ENCODE measurements around the gene SIMC1.

Gene SIMC1

GRCh38 chr5:176368726-176369125 lies 130.5 kb downstream of the SIMC1 start:
- no peak for TF ChIP-seq GATA1 (IDR thresholded peaks at IDR 0.05; ENCODE audit: low read depth, low read length)
- TF ChIP-seq POLR2A (IDR thresholded peaks at IDR 0.05; ENCODE audit: low read length) = no peak
- no peak for DNase-seq

GRCh38 chr5:176369934-176370711 lies 131.9 kb downstream of the SIMC1 start:
- no peak for DNase-seq
- no peak for TF ChIP-seq GATA1 (IDR thresholded peaks at IDR 0.05; ENCODE audit: low read depth, low read length)
- no peak for TF ChIP-seq POLR2A (IDR thresholded peaks at IDR 0.05; ENCODE audit: low read length)

GRCh38 chr5:176371621-176372539 lies 133.7 kb downstream of the SIMC1 start:
- no peak for TF ChIP-seq POLR2A (IDR thresholded peaks at IDR 0.05; ENCODE audit: low read length)
- no peak for TF ChIP-seq GATA1 (IDR thresholded peaks at IDR 0.05; ENCODE audit: low read depth, low read length)
- no peak for DNase-seq

- no peak for DNase-seq
- no peak for TF ChIP-seq POLR2A (IDR thresholded peaks at IDR 0.05; ENCODE audit: low read length)
- TF ChIP-seq GATA1 (IDR thresholded peaks at IDR 0.05; ENCODE audit: low read depth, low read length) = no peak
These were observed 135.0 kb downstream of the SIMC1 start for GRCh38 chr5:176373100-176373818.

- no peak for TF ChIP-seq POLR2A (IDR thresholded peaks at IDR 0.05; ENCODE audit: low read length)
- no peak for DNase-seq
These were observed 141.7 kb downstream of the SIMC1 start for GRCh38 chr5:176379881-176380280.

GRCh38 chr5:176381423-176381822 lies 143.2 kb downstream of the SIMC1 start:
- no peak for TF ChIP-seq POLR2A (IDR thresholded peaks at IDR 0.05; ENCODE audit: low read length)
- TF ChIP-seq GATA1 (IDR thresholded peaks at IDR 0.05; ENCODE audit: low read depth, low read length) = no peak
- no peak for DNase-seq

- no peak for TF ChIP-seq POLR2A (IDR thresholded peaks at IDR 0.05; ENCODE audit: low read length)
- TF ChIP-seq GATA1 (IDR thresholded peaks at IDR 0.05; ENCODE audit: low read depth, low read length) = no peak
- no peak for DNase-seq
These were observed 143.8 kb downstream of the SIMC1 start for GRCh38 chr5:176381979-176382378.

- DNase-seq = no peak
- TF ChIP-seq GATA1 (IDR thresholded peaks at IDR 0.05; ENCODE audit: low read depth, low read length) (no peak), POLR2A (IDR thresholded peaks at IDR 0.05; ENCODE audit: low read length) (no peak)
These were observed 144.5 kb downstream of the SIMC1 start for GRCh38 chr5:176382721-176383120.

GRCh38 chr5:176383248-176383905 lies 145.2 kb downstream of the SIMC1 start:
- DNase-seq = no peak
- TF ChIP-seq GATA1 (IDR thresholded peaks at IDR 0.05; ENCODE audit: low read depth, low read length) (no peak), POLR2A (IDR thresholded peaks at IDR 0.05; ENCODE audit: low read length) (no peak)

GRCh38 chr5:176383961-176384360 lies 145.7 kb downstream of the SIMC1 start:
- DNase-seq = no peak

GRCh38 chr5:176384366-176384930 lies 146.2 kb downstream of the SIMC1 start:
- TF ChIP-seq POLR2A (IDR thresholded peaks at IDR 0.05; ENCODE audit: low read length) (no peak), GATA1 (IDR thresholded peaks at IDR 0.05; ENCODE audit: low read depth, low read length) (no peak)

More at GRCh38 chr5:176383961-176384360, 145.7 kb downstream of the SIMC1 start:
- TF ChIP-seq POLR2A (IDR thresholded peaks at IDR 0.05; ENCODE audit: low read length) = no peak
- TF ChIP-seq GATA1 (IDR thresholded peaks at IDR 0.05; ENCODE audit: low read depth, low read length) = no peak

GRCh38 chr5:176384991-176385390 lies 146.8 kb downstream of the SIMC1 start:
- DNase-seq = no peak
- TF ChIP-seq POLR2A (IDR thresholded peaks at IDR 0.05; ENCODE audit: low read length) (no peak), GATA1 (IDR thresholded peaks at IDR 0.05; ENCODE audit: low read depth, low read length) (no peak)

More at GRCh38 chr5:176384366-176384930, 146.2 kb downstream of the SIMC1 start:
- DNase-seq = no peak

GRCh38 chr5:176386491-176386890 lies 148.3 kb downstream of the SIMC1 start:
- no peak for DNase-seq
- TF ChIP-seq GATA1 (IDR thresholded peaks at IDR 0.05; ENCODE audit: low read depth, low read length) = no peak
- TF ChIP-seq POLR2A (IDR thresholded peaks at IDR 0.05; ENCODE audit: low read length) = no peak
